ENCODE results near the gene DIP2A.
"Not testable (repeated sequence)": the region's sequence is repeated elsewhere in the genome, so short reads cannot be mapped to it uniquely, and the experiment has no call there.

Gene DIP2A

DNA sequence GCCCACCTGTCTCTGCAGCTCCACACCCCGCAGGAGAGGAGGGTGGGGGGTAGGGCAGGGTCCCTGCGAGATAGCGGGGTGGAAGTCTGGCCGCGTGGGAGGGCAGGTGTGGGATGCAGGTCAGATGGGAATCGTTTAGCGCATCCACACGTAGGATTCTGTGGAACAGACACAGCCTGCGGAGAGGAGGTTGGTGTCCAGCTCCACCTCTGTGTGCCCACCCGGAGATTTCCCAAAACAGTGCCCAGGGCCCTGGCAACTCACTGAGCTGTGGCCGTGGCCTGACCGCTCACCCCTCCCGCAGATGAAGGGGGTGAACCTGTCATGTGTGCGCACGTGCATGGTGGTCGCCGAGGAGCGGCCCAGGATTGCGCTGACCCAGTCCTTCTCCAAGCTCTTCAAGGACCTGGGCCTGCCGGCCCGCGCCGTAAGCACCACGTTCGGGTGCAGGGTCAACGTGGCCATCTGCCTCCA lies 99.3 kb downstream of the DIP2A start:
- DNase-seq: no peak

DNA sequence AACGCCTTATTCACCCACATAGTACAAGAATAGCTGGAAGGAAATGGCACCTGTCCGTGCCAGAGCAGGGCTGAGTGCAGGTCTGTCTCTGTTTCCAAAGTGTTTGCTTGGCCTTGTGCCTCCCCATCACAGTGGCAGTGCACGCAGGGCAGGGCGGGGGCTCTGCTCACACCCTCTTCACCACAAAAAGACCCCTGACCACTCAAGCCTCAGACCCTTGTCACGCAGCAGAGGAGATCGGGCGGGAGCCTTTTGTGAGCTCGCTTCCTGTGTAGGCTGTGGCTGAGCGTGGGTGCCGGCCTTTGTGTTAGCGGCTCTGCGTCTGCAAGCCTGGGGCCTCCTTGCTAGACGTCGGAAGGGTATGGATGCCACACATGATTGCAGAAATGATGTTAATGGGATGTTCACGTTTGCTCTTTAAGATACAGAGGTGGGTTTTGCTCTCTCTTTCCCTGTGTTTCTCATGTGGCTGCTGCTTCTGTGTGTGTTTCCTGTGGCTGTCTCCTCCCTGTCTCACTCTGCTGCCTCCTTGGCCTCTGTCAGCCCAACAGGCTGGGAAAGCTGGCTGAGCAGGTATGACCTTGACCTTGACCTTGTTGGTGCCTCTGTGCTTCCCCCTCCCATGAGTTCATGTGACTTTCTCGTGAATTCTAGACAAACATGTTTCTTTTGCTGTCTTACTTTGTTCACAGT lies 100.7 kb downstream of the DIP2A start:
- peak in 4 of 5 experiments; percentile 21 to 87 (median 60) for DNase-seq

DNA sequence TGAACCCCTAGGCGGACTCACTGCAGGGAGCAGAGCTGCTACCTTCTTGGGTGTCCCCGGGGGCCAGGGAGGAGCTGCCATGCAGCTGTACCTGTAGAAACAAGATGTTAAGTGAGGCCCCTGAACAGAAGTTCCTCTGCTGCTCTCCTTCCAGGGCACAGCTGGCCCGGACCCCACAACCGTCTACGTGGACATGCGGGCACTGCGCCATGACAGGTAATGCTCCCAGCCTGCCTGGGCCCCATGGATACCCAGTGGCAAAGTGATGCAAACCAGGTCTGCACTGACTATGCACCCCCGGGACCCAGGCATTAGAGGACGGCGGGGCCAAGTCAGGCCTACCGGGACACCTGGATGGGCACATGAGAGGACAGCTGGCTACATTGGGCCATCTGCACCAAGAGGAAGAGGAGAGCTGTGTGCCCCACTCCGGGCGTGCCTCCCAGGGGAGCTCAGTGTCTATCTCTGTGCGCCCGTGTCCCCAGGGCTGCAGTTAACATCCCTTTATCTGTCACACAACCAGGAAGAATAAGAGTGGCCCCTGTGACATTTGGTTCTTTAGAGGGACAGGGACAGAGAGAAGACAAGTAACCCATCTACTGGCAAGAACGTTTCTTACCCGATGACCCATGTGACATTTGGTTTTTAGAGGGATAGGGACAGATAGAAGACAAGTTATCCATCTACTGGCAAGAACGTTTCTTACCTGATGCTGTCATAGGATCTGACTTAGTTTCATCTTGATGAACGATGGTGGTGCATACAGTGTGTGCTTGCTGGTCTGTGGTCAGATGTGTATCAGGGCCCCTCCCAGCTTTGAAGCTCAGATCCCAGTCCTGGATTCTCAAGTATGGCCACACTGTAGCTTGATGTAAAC lies 102.1 kb downstream of the DIP2A start:
- peak in 1 of 5 experiments; percentile 63 for DNase-seq

DNA sequence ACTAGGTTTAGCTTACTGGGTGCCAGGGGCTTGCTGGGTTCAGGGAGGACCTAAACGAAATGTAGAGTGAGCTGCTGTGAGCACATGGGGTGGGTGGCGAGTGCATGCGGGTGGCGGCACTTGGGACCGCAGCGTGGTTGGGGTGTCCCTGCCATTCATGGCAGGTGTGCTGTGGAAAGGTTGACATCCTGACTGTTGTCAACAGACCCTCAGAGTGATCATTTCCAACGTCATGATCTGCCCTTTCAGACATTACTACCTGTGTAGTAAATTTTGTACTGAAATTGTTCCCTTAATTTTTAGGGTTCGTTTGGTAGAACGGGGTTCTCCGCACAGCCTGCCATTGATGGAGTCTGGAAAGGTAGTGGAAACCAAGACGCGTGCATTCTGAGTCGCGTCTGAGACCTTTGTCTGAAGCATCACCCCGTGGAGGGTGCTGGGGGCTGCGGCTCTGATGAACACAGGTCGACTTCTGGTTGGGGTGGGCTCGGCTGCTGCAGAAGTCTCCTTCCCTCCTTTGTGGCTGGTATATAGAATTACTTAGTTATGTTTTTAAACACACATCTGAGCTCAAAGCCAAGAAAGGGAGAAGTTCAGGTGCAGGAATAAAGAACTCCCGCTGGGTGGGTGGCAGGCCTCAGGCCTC lies 102.9 kb downstream of the DIP2A start:
- DNase-seq: no peak

DNA sequence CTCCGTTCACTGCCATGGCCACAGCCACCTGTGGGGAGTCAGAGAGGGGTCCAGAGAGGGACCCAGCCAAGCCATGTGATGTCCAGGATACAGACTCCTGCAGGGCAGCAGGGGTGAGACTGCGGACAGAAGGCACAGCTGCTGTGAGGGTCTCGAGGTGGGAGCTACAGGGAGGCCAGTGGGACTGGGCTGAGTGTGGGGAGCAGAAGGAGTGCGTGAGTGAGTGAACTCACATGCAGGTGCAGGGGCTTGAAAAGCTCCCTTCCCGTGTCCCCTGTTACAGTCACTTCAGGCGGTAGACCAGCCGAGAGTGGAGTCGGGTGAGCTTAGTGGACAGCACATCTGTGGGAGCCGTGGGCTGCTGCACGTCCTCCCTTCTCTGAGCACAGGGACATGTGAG lies 103.8 kb downstream of the DIP2A start:
- DNase-seq: no peak

DNA sequence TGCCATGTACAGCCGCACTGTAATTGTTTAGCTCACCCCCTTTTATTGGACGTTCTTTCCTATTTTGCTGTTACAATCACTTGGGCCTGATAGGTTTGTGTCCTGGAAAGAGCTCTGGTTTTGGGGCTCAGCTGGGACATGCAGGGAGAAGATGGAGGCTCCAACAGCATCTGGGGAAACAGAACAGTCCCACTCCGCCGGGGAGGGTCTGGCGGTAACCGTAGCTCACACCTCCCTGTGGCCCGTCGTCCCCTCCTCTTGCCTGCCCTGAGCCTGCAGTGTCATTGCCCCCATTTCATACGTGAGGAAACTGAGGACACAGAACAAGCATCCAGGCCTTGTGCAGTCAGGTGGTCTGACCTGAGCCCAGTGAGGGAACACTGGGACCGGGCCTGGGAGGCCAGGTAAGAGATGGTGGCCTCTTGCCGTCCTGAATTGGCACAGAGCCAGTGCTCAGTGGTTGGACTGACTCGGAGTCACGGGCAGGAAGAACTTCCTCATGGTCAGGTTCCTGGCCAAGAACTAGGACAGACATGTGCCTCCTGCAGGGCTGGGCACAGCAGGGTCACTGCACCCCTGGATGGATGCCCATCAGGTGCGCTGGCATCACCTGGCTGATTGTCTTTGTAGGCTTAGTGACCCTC lies 104.4 kb downstream of the DIP2A start:
- DNase-seq: no peak

DNA sequence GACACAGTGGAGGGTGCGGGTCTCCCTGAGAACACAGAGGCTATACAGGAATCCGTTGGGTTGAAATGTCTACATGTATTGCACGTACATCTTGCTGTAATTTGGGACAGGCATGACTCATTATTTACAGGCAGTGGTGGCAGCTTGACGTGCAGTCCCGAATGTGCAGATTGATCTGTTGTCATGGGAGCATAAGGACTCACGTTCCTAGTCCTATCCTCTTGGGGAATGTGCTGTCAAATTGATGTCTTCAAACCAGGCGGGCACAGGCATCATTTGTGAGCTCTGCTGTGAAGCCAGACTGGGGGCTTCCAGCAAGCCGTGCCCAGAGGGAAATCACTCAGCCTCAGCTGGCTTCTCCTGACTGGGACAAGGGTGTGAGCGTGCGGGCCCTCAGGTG lies 105.7 kb downstream of the DIP2A start:
- DNase-seq: no peak

DNA sequence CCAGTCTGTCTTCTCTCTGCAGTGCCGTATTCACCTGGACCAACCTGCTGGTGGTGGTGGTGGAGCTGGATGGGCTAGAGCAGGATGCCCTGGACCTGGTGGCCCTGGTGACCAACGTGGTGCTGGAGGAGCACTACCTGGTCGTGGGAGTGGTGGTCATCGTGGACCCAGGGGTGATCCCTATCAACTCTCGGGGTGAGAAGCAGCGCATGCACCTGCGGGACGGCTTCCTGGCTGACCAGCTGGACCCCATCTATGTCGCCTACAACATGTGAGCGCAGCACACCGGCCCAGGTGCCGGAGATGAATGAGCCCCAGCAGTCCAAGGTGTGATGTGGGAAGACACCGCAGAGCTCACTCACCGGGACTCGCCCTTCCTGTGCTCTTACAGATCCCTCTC lies 108.7 kb downstream of the DIP2A start:
- no peak for DNase-seq

DNA sequence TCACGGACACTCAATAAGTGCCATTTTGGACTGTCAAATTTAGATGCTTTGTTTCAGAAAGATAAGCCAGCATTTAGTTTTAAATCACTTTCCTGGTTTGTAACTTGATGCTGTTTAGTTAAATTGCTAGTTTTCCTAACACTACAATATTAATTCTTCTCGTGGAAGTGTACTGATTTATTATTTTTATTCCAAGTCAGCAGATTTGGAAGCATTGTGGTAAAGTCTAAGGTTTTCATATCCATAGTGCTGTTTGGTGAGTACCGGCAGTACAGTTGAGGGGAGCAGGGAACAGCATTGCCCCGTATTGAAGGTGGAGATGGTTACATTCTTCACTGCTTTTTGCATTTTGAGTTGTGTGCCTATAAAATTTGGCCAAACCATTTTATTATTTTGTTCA lies 109.9 kb downstream of the DIP2A start:
- no peak for DNase-seq

DNA sequence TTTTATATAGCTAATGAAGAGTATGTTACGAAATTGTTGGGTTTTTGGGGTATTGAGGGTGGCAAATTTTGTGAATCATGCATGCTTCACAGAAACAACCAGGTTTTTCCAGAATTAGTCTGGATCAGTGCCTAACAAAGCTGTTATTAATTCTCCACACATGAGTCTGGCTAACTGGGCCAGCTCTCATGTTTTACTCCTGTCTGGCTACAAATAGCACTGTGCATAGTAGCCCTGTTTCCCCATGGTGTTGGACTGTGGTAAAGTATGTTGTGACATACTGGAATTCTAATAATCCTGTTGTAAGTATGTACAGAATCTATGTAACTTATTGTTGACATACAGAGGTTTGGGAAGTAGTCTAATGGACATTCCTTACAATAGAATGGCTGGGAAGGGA lies 110.4 kb downstream of the DIP2A start:
- no peak for DNase-seq

DNA sequence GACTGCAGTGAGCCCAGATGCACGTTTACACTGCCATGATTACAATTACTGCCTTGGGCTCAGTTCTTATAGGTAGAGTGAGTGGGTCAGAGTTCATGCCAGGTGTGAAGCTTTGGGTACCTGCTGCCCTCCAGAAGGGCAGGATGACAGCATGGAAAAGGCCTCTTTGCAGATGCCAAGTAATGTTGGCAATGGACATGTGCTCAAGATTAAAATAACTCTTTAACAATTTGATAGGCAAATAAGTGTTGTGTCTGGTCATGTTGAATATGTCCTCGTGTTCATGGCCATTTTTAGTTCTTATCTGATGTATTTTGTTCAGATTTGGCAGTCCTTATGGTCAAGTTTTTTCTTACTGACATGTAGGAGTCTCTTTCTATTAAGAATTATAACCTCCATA lies 111.4 kb downstream of the DIP2A start:
- DNase-seq: no peak

DNA sequence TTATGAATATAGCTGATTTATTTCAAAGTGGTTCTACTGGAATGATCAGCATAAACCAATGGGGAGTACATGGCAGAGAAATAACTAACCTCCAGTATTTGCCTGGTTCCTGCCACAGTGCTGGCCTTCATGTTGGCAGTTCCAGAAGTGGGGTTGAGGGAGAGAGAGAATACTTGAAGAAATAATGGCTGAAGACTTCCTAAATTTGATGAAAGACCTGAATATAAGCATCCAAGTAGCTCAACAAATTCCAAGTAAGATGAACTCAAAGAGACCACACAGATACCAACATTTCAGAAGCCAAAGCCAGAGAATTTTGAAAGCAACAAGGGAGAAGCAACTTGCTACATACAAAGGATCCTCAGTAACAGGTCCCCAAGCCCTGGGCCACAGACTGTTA lies 111.9 kb downstream of the DIP2A start:
- DNase-seq: no peak

DNA sequence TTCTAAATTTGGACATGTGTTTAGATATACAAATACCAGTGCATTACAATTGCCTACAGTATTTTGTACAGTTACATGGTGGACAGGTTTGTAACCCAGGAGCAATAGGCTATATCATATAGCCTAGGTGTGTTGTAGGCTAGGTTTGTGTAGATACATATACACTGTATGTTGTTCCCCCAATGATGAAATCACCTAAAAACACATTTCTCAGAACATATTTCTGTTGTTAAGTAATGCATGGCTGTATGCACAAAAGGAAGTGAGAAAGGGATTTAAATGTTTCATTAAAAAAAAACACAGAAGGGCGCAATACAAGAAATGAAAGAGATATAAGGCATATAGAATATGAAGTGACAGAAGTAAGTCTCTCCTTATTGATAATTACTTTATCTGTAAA lies 114.2 kb downstream of the DIP2A start:
- no peak for DNase-seq

DNA sequence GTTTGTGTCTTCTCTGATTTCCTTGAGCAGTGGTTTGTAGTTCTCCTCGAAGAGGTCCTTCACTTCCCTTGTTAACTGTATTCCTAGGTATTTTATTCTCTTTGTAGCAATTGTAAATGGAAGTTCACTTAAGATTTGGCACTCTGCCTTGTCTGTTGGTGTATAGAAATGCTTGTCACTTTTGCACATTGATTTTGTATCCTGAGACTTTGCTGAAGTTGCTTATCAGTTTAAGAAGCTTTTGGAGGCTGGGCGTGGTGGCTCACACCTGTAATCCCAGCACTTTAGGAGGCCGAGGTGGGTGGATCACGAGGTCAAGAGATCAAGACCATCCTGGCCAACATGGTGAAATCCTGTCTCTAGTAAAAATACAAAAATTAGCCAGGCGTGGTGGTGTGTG lies 119.1 kb downstream of the DIP2A start:
- not testable (repeated sequence) for DNase-seq

DNA sequence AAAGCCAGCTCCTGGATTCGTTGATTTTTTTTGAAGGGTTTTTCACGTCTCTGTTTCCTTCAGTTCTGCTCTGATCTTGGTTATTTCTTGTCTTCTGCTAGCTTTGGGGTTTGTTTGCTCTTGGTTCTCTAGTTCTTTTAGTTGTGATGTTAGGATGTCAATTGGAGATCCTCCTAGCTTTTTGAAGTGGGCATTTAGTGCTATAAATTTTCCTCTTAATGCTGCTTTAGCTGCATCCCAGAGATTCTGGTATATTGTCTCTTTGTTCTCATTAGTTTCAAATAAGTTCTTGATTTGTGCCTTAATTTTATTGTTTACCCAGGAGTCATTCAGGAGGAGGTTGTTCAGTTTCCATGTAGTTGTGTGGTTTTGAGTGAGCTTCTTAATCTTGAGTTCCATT lies 120.7 kb downstream of the DIP2A start:
- DNase-seq: not testable (repeated sequence)

DNA sequence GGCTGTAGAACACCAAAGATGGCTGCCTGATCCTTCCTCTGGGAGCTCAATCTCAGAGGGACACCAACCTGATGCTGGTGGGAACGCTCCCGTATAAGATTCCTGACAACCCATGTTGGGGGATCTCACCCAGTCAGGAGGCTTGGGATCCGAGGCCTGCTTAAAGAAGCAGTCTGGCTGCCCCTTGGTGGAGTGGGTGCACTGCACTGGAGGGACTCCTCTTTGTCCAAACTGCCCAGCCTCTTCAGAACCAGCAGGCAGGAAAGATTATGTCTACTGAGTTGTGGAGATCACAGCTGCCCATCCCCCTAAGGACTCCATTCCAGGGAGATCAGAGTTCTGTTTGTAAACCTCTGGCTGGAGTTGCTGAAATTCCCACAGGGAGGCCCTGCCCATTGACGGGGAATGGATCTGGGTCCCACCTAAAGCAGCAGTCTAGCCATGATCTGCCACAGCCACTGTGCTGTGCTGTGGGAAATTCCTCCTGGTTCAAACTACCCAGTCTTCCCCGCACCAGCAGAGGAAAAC lies 123.2 kb downstream of the DIP2A start:
- no peak for DNase-seq

DNA sequence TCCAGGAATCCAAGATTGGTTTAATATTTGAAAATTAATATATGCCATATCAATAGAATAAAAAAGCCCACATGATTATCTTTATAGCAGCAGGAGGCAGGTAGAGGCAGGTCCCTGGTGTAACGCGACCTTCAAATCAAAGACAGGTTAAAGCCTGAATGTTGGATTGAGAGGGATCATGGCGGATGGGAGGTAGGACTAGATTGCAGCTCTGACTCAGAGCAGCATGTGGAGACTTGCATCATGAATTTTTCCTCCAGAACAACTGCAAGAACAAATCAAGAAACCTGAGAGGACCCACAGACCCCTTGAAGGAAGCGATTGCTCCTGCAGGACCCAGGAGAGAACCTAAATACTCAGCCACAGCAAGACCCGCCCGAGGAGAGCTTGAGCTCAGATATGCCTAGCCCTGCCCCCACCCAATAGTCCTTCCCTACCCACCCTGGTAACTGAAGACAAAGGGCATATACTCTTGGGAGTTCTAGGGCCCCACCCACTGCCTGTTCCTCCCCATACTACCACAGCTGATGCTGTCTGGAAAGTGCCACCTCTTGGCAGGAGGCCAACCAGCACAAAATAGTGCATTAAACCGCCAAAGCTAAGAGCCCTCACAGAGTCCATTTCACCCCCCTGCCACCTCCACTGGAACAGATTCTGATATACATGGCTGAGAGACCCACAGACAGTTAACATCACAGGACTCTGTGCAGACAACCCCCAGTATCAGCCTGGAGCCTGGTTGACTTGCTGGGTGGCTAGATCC lies 126.7 kb downstream of the DIP2A start:
- DNase-seq: no peak

DNA sequence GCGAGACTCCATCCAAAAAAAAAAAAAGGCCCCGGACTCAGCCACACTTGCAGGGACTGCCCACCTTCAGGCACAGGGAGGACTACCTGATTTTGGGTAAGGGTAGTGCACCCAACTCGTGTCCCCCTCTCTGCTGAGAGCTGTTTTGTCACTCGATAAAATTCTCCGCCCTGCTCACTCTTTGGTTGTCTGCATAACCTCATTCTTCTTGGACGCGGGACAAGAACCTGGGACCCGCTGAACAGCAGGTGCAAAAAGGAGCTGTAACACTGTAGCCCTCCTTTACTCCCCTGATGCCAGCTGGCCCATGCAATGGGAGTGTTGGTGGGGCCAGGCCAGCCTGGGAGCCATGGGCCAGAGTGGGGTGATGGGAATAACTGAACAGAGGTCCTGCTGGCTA lies 135.6 kb downstream of the DIP2A start:
- DNase-seq: no peak

DNA sequence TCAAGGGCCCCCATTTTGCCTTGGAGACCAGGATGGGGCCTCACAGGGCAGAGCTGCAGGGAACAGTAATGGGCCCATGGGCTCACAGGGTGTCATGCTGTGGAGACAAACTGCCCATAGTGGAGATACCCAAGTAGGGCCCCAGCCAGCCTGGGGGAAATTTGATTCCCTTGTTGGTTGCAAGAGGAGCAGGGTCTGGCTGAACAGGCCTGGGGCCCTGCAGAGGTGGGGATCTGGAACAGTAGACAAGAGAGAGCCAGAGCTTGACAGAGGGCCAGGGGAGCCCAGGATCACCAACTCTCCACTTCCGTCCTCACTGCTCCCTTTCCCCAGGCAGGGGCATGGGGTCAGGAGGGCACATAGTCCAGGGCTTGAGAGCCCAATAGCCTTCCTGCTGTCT lies 137.5 kb downstream of the DIP2A start:
- no peak for DNase-seq

DNA sequence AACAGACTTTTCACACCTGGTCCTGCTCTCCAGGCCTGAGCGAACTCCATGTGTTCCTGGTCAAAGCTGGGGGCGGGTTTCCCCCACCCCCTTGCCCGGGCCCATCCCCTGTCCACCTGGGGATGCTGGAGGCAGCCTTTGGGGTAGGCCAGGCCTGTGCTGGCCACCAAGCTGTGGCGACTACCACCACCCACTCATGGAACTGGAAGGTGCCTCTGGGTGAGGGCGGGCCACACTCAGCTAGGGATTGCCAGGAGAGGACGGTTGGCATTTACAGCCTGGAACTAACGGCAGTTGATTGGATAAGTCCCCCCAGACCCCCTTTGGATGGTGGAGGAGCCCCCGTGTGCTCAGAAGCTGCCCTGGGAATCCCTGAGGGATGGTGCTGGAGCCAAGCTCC lies 138.3 kb downstream of the DIP2A start:
- DNase-seq: no peak

DNA sequence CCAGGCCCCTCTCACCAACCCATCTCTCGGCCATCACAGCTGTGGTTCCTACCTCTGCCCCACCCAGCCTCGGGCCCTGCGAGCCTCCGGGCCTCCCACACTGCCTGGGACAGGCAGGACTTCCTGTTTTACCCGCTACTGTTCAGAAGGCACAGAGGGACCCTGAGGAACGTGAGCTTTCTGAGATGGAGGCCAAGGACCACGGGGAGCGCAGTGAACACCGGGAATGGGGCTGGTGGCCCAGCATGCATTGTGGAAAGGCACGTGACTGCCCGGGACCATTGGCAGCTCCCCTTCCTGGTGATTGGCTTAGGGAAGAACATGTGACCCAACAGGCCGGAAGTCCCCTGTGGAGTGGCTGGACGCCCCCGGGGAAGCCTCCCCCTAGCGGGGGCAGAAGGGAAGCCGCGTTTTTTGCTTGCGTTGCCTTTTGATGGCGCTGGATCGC lies 139.2 kb downstream of the DIP2A start:
- DNase-seq: no peak

Data from T-helper 2 cell (primary cell).